Measurements from ENCODE around the gene RASGRF2. TPM values are rescaled to one million over a fixed set of nuclear protein-coding genes. Genes with fewer than 3 reads are reported as not detected.

Gene RASGRF2
- total RNA-seq, 1 donor from 2014 or later = 0.05 TPM

DNA sequence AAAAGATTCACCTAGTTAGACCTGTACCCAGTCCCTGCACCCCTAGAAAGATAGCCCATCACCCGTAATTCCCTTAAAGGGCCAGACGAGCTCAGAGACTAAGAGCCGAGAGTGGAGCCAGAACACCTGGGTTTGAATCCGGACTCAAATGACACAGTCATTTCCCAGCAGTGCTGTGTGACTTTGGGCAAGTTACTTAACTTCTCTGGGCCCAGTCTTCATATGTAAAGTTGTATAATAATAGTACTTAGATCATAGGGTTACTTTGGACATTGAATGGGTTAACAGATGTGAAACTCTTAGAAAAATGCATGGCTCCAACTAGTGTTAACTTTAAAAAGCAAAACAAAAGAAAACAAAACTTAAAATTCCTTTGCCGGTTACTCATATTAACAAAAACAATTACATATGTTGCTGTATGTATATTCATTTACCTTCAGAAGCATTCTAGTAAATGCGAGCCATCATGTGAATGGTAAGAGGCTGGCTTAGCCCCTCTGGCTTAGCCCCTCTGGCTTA is 40.4 kb upstream of the RASGRF2 start:
- DNase-seq (ENCODE audit: extremely low spot score, unreplicated experiment) = no peak
- Mint-ChIP-seq H3K4me1 (ENCODE audit: unreplicated experiment) (peaks cover 24% of the 10 kb centered on the region), H3K27ac (ENCODE audit: unreplicated experiment) (no peak overlapping the region), H3K27me3 (ENCODE audit: unreplicated experiment) (peaks cover 11% of the 10 kb centered on the region), H3K4me3 (ENCODE audit: unreplicated experiment) (no peak overlapping the region), H3K9me3 (ENCODE audit: unreplicated experiment) (no peaks in the 10 kb centered on the region), H3K36me3 (ENCODE audit: unreplicated experiment) (no peaks in the 10 kb centered on the region)
- TF ChIP-seq CTCF (IDR thresholded peaks at IDR 0.05) = no peak

GRCh38 chr5:80920333-80920732 is 39.8 kb upstream of the RASGRF2 start:
- no peak for DNase-seq (ENCODE audit: extremely low spot score, unreplicated experiment)
- H3K36me3 Mint-ChIP-seq (ENCODE audit: unreplicated experiment) = no peaks in the 10 kb centered on the region
- H3K27me3 Mint-ChIP-seq (ENCODE audit: unreplicated experiment) = peaks cover 12% of the 10 kb centered on the region
- no peaks in the 10 kb centered on the region for H3K9me3 Mint-ChIP-seq (ENCODE audit: unreplicated experiment)
- TF ChIP-seq CTCF (IDR thresholded peaks at IDR 0.05) = no peak
- H3K4me3 Mint-ChIP-seq (ENCODE audit: unreplicated experiment) = no peak overlapping the region
- no peak overlapping the region for H3K27ac Mint-ChIP-seq (ENCODE audit: unreplicated experiment)
- peaks cover 24% of the 10 kb centered on the region for H3K4me1 Mint-ChIP-seq (ENCODE audit: unreplicated experiment)

DNA sequence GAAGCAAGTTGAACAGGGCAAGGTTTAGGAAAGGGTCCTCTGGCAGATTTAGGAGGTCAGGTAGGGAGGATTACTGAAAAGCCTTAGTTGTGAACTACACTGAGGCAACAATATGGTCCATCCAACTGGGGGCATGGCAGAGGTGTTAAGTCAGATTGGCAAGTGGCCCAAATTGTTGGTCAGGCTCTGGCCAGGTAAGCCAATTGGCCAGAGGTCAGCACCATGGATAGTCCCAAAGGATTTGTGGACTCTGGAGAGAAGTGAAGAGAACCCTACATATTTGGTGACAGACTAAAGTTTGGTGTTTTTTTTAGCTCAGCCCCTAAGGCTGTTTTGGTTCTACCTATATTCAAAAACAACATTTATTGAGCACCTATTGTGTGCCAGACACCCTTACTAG is 39.1 kb upstream of the RASGRF2 start:
- no peak for DNase-seq (ENCODE audit: extremely low spot score, unreplicated experiment)
- Mint-ChIP-seq H3K27me3 (ENCODE audit: unreplicated experiment) (peaks cover 16% of the 10 kb centered on the region), H3K36me3 (ENCODE audit: unreplicated experiment) (no peaks in the 10 kb centered on the region), H3K9me3 (ENCODE audit: unreplicated experiment) (no peaks in the 10 kb centered on the region), H3K4me3 (ENCODE audit: unreplicated experiment) (no peak overlapping the region), H3K4me1 (ENCODE audit: unreplicated experiment) (peaks cover 21% of the 10 kb centered on the region), H3K27ac (ENCODE audit: unreplicated experiment) (no peak overlapping the region)
- no peak for TF ChIP-seq CTCF (IDR thresholded peaks at IDR 0.05)

DNA sequence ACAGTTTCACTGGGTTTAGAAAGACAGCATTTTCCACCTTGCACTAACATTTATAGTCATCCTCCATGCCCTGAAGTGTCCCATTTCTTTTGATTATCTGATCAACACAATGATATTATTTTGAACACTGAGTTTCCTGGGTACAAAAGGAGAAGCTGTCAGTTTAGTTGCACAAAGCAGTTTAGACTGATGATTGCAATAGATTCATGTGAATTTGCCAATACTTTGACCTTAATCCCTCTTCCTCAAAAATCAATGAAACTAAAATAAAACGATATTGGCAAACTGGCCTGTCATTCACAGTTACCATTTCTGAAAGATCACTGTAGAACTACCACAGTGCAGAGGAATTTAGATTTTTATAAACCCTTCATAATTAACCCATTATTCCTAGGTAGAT is 34.2 kb upstream of the RASGRF2 start:
- no peak for TF ChIP-seq CTCF (IDR thresholded peaks at IDR 0.05)
- no peak overlapping the region for H3K27ac Mint-ChIP-seq (ENCODE audit: unreplicated experiment)
- H3K36me3 Mint-ChIP-seq (ENCODE audit: unreplicated experiment) = no peaks in the 10 kb centered on the region
- peaks cover 21% of the 10 kb centered on the region for H3K27me3 Mint-ChIP-seq (ENCODE audit: unreplicated experiment)
- DNase-seq (ENCODE audit: extremely low spot score, unreplicated experiment) = no peak
- no peaks in the 10 kb centered on the region for H3K9me3 Mint-ChIP-seq (ENCODE audit: unreplicated experiment)
- H3K4me1 Mint-ChIP-seq (ENCODE audit: unreplicated experiment) = no peaks in the 10 kb centered on the region
- no peak overlapping the region for H3K4me3 Mint-ChIP-seq (ENCODE audit: unreplicated experiment)

GRCh38 chr5:80926536-80926935 is 33.6 kb upstream of the RASGRF2 start:
- no peak for DNase-seq (ENCODE audit: extremely low spot score, unreplicated experiment)
- TF ChIP-seq CTCF (IDR thresholded peaks at IDR 0.05) = no peak
- Mint-ChIP-seq H3K9me3 (ENCODE audit: unreplicated experiment) (no peaks in the 10 kb centered on the region), H3K4me1 (ENCODE audit: unreplicated experiment) (no peaks in the 10 kb centered on the region), H3K4me3 (ENCODE audit: unreplicated experiment) (no peak overlapping the region), H3K27ac (ENCODE audit: unreplicated experiment) (no peak overlapping the region), H3K36me3 (ENCODE audit: unreplicated experiment) (no peaks in the 10 kb centered on the region), H3K27me3 (ENCODE audit: unreplicated experiment) (peaks cover 21% of the 10 kb centered on the region)

Data from osteocyte (in vitro differentiated cells).